GM21515 (cell line): ENCODE measurements around the gene MED16.

ENCODE experiments used
- ATAC-seq: cut with Tn5 transposase; IDR thresholded peaks from one replicate; pipeline ENCODE4 v1.9.1; 2021; ENCODE audit not compliant: unreplicated experiment

The MED16 gene

DNA sequence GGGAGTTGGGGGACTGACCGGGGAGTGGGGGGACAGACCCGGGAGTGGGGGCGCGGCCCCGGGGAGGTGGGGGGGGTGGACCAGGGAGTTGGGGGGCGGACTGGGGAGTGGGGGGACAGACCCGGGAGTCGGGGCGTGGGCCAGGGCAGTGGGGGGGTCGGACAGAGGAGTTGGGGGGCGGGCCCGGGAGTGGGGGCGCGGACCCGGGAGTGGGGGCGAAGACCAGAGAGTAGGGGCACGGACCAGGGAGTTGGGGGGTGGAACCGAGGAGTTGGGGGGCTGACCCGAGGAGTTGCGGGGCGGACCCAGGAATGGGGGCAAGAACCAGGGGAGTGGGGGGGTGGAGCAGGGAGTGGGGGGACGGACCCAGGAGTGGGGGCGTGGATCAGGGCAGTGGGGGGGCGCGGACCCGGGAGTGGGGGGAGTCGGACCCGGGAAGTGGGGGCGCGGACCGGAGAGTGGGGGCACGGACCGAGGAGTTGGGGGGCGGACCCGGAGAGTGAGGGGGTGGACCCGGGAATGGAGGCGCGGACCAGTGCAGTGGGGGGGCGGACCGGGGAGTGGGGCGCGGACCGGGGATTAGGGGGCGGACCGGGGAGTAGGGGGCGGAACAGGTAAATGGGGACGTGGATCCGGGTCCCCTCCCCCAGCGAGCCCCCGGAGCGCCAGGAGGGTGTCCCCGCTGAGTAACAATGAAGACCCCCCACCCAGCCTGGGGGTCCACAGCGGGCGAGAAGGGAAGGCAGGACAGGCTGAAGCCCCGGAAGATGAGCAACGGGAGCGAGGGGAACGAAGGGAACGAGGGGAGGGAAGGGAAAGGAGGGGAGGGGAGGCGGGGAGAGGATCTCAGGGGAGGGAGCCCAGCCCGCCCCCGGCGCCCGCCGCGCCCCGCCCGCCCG lies 19.4 kb upstream of the MED16 start:
- no peak for ATAC-seq

- no peak for ATAC-seq
These were observed 18.4 kb upstream of the MED16 start for GRCh38 chr19:911197-912033.

DNA sequence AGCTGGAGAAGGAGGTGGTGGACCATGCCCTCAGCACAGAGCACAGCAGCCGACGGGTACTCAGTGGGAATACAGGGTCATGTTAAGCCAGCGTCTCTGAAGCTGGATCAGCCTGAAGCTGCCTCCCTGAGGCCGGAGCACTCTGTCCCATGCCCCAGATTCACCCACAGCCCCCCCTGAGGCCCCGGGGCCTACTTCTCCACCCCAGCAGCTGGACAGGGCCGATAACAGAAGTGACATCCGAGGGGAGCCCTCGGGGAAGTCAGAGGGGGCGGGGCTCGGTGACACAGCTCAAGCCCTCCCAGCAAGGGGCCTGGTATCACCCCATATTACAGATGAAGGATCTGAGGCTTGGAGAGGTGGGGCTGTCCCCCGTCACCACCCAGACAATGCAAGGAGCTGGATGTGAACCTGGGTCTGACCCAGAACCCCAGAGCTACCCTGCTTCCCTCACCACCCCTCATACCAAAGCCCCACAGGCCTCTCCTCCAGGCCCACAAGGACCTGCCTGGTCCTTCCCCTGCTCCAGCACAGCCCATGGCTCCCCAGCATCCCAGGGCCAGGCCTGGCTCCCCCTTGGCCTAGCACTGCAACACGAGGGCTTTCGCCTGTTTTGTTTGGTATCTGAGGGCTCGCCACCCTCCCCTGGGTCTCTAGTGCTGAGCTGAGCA lies 14.3 kb upstream of the MED16 start:
- no peak for ATAC-seq

- ATAC-seq = no peak
These were observed 13.5 kb upstream of the MED16 start for GRCh38 chr19:906480-906879.

DNA sequence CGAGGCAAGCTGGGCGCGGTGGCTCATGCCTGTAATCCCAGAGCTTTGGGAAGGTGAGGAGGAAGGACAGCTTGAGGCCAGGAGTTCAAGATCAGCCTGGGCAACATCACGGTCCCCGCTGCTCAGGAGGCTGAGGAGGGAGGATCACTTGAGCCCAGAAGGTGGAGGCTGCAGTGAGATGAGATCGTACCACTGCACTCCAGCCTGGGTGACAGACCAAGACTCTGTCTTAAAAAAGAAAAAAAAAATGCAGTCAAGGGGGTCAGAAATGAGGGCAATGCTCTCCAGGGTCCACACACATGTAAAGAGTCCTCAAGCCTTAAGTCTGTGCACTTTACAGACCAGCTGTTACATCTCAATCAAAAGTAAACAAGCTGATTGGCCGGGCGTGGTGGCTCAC lies 11.6 kb upstream of the MED16 start:
- no peak for ATAC-seq

DNA sequence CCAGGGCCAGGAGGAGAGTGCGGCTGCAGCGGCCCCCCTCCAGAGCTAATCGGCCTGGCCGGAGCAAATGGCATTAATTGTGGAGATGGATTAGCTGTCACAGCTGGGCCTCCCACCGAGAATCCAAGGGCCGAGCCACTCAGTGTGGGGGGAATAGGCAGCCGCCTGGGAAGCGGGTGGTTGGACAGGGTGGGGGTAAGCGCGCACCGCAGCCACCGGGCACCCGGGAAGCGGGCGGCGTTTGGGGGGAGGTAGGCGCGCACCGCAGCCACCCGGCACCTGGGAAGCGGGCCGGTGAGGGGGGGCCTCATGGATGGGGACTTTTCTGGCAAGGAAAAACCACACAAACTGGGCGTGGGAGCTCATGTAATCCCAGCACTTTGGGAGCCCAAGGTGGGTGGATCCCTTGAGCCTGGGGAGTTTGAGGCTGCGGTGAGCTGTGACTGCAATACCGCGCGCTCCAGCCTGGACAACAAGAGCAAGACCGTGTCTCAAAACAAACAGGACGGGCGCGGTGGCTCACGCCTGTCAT lies 10.3 kb upstream of the MED16 start:
- ATAC-seq = no peak

DNA sequence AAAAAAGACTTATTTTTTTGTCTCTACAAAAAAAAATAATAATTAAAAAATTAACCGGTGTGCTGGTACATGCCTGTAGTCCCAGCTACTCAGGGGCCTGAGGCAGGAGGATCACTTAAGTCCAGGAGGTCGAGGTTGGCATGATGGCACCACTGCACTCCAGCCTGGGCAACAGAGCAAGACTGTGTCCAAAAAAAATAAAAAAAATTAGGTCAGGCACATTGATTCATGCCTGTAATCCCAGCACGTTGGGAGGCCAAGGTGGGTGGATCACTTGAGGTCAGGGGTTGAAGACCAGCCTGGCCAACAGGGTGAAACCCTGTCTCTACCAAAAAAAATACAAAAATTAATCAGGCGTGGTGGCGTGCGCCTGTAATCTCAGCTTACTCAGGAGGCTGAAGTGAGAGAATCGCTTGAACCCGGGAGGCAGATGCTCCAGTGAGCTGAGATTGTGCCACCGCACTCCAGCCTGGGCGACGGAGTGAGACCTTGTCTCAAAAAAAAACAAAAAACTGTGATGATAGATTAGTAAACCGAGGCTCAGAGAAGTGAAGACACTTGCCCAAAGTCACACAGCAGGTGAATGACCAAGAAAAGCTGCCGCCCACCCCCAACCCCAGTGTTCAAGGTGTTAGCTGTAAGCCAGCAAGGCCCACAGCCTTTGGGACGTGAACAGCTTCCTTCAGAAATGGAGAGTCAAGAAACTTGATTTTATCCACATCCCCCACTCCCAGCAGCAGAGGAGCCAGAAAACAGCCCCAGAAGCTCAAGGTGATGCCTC lies 9.6 kb upstream of the MED16 start:
- ATAC-seq = no peak

DNA sequence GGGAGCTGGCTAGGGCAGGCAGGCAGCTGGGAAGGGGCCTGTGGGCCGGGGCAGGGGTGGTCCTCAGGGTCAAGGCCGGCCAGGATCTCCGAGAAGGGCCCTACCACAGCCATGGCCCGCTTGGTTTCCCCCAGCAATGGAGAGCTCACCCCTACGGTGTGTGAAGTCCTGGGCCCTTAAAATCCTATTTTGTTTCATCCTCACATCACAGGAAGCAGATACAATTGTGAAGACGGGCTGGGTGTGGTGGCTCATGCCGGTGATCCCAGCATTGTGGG lies 9.0 kb upstream of the MED16 start:
- ATAC-seq = no peak

DNA sequence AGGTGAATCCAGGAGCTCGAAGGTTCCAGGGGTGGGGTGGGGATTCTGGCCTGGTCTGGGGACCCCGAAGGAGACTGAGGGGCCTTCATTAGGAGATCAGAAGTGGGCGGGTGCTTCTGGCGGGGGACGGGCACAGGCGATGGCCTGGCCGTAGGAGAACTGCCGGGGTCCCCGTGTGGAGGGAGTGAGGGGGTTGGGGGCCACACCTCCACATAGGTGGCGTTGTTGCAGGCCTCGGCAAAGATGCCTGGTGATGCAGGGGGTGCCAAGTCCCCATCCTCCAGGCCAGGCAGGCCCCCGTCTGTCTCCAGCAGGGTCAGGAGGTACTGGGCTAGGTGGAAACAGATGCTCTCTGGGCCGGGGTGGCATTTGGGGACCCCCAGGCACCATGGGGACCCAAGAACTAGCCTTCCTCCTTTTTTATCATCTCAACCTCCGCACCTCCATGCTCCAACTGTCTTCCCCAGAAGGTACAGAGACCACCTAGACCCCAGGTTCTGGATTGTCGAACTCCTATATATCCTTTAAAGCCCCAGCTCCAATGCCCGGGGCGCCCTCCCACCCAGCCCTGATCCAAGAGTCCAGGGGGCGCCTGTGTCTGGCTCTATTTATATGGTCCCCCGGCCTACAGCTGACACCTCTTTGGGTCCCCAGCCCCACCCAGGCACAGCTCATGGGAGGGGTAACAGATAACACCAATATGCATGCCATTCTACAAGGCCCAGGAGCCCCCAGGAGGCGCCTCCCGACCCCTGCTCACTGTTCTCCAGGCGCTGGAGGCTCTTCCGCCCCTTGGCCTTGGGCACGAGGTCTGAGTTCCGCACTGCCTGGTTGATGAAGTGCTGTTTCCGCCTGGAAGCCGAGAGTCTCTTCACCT lies 8.5 kb upstream of the MED16 start:
- ATAC-seq = no peak

GRCh38 chr19:900302-901111 lies 7.5 kb upstream of the MED16 start:
- no peak for ATAC-seq

DNA sequence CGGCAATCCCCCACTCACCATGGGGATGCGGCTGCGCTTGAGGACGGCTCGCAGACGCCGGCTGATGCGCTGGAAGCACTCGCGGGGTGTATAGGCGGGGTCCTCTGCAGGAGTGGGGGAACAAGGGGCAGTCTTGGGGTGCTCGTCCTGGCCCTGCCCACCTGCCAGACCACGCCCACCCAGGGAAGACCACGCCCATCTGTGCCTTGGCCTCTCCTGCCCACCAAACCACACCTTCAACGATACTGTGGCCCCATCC lies 7.0 kb upstream of the MED16 start:
- ATAC-seq = no peak

- ATAC-seq = no peak
These were observed 6.5 kb upstream of the MED16 start for GRCh38 chr19:899336-900042.

- no peak for ATAC-seq
These were observed 5.7 kb upstream of the MED16 start for GRCh38 chr19:898663-899062.

DNA sequence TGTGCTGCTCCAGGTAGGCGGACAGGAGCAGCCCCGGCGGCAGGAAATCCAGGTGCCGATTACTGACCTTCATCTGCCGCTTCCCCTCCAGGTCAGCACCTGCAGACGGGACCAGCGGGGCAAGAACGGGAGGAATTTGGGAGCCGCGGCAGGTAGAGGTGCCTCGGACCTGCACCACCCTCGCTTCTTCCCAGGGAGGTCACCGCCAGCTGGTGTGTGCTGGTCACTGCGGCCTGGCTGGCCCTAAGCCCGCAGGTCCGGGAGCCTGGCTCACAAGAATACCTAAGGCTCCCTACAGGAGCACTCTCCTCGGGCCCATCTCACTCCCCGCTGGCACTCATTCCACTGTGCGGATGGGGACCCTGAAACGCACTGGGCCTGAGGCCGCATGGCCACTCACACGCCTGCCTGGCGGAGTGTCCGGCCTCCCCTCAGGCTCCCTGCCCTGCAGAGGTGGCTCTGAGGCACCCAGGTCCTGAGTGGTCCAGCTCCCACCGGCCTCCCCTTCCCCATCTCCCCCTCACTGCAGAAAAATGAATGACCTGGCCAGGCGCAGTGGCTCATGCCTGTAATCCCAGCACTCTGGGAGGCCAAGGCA lies 4.6 kb upstream of the MED16 start:
- no peak for ATAC-seq

GRCh38 chr19:896999-897398 lies 4.0 kb upstream of the MED16 start:
- no peak for ATAC-seq

GRCh38 chr19:896434-896833 lies 3.4 kb upstream of the MED16 start:
- no peak for ATAC-seq

DNA sequence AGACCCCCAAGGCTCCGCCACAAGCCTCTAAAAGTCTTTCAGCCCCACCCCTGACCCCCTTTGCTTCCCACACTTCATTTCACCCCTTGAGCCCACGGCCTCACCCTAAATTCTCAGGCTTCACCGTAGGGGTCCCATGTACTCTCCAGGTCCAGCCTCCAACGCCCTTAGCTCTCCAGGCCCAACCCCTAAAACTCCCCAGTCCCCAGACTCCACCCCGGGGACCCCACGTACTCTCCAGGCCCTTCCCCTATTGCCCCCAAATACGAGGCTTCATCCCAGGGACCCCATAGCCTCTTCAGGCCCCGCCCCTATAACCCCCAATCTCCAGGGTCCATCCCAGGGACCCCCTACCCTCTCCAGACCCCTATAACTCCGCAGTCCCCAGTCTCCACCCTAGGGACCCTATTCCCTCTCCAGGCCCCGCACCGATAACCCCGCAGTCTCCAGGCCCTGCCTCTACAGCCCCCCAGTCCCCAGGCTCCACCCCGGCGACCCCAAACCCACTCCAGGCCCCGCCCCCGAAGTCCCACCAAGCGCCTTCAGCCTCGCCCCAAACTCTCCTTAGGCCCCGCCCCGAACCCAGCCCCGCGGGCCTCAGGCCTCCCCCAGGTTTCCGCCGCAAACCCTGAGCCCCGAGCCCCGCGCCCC lies 619 bp downstream of the MED16 start:
- peak; percentile 4 for ATAC-seq
